Panc1 (cell line): ENCODE data around the gene CDKAL1. TPM values are rescaled to one million over a fixed set of nuclear protein-coding genes. Genes with fewer than 3 reads are reported as not detected.

ENCODE experiments used
- ATAC-seq: fragments of 200-7000 bp; cut with Tn5 transposase; 2 replicates; pipeline ENCODE4 v1.9.1; 2020; ENCODE audit warnings: mild to moderate bottlenecking, moderate library complexity
- BruUV-seq: library from RNA; stranded (reverse); fragments of 400-500 nt; replicated peaks from 2 replicates; lab custom pipeline; 2021; lab: Mats Ljungman, UMichigan
- CTCF ChIA-PET: fragments of 300-600 bp; sonication (Branson Sonifier 250); formaldehyde crosslinking; loops from one replicate; lab custom pipeline; 2022; ENCODE audit warnings: antibody characterized with exemption; lab: Charles Lee
- POLR2A ChIA-PET: fragments of 300-600 bp; sonication (Branson Sonifier 250); formaldehyde crosslinking; loops from one replicate; lab custom pipeline; 2022; ENCODE audit warnings: antibody characterized with exemption; lab: Charles Lee
- DNase-seq: peaks from one replicate; pipeline ENCODE4 v3.0.0-alpha.2; 2010; ENCODE audit warnings: low read depth, low spot score
- H3K27ac ChIP-seq: 2 replicates; pipeline ENCODE4 v1.5.1; 2011; ENCODE audit warnings: mild to moderate bottlenecking, low read length, inconsistent platforms
- H3K27me3 ChIP-seq: fragments of 200-500 bp; sonication (Bioruptor generic); 2 replicates; pipeline ENCODE4 v1.6.0; 2014; ENCODE audit warnings: low read length, inconsistent platforms; ENCODE audit not compliant: control insufficient read depth, insufficient read depth
- H3K36me3 ChIP-seq: fragments of 200-500 bp; sonication (Bioruptor generic); 2 replicates; pipeline ENCODE4 v1.5.1; 2014; ENCODE audit warnings: inconsistent platforms, mild to moderate bottlenecking, low read length, moderate library complexity; ENCODE audit not compliant: control insufficient read depth, insufficient read depth
- H3K4me1 ChIP-seq: 2 replicates; pipeline ENCODE4 v1.5.1; 2011; ENCODE audit warnings: inconsistent platforms, mild to moderate bottlenecking, low read length, moderate library complexity; ENCODE audit not compliant: control insufficient read depth, insufficient read depth
- H3K4me3 ChIP-seq, 2 experiments: 2 replicates each; pipeline ENCODE4 v1.5.1; 2011 to 2012; ENCODE audit warnings: low read depth in 2 of 2, low read length in 2 of 2, mild to moderate bottlenecking in 2 of 2, inconsistent platforms in 1 of 2, moderate library complexity in 1 of 2
- H3K9me3 ChIP-seq: fragments of 200-500 bp; sonication (Bioruptor generic); 2 replicates; pipeline ENCODE4 v1.5.1; 2014; ENCODE audit warnings: low read depth, mild to moderate bottlenecking, inconsistent platforms, low read length, moderate library complexity; ENCODE audit not compliant: control insufficient read depth, insufficient read depth
- POLR2AphosphoS5 ChIP-seq: IDR thresholded peaks from 2 replicates; pipeline ENCODE4 v1.6.1; 2012; ENCODE audit warnings: mild to moderate bottlenecking, low read depth, low read length, moderate library complexity
- SIN3A ChIP-seq: IDR thresholded peaks from 2 replicates; pipeline ENCODE4 v1.6.1; 2012; ENCODE audit warnings: low read depth, mild to moderate bottlenecking, low read length, moderate library complexity, borderline replicate concordance; ENCODE audit not compliant: insufficient read depth
- TCF7L2 ChIP-seq: IDR thresholded peaks from 2 replicates; pipeline ENCODE4 v1.6.1; 2011; ENCODE audit warnings: mild to moderate bottlenecking, low read depth, low read length, inconsistent platforms
- in situ Hi-C: cut with HindIII; loops from 2 replicates; pipeline ENCODE4 v1.10.0; 2016; ENCODE audit warnings: low sequenced_read_pairs, low pct_unique_long_range_greater_than_20kb
- intact Hi-C: fragments of 100-400 bp; cut with micrococcal nuclease; formaldehyde crosslinking; loops from one replicate; pipeline ENCODE4 v1.10.0; 2022; ENCODE audit not compliant: unreplicated experiment
- total RNA-seq: library from RNA; stranded (reverse); gene quantifications from one replicate; pipeline ENCODE4 v1.2.1, GENCODE V29; 2021; ENCODE audit not compliant: unreplicated experiment
- TF ChIP-seq, protein P1 (sequence below), 2 experiments: IDR thresholded peaks; 2 replicates each; pipeline ENCODE4 v1.6.1; 2011 to 2012; ENCODE audit warnings: low read depth in 2 of 2, control low read depth in 1 of 2, low read length in 1 of 2, mild to moderate bottlenecking in 1 of 2, moderate library complexity in 1 of 2; ENCODE audit not compliant: insufficient read depth in 1 of 2
- TF ChIP-seq, protein P2 (sequence below): fragments of 450-650 bp; IDR thresholded peaks from 2 replicates; pipeline ENCODE4 v1.5.1; 2017; ENCODE audit warnings: mild to moderate bottlenecking

Gene CDKAL1
- total RNA-seq, 1 experiment from 2014 or later = 14.5 TPM

DNA sequence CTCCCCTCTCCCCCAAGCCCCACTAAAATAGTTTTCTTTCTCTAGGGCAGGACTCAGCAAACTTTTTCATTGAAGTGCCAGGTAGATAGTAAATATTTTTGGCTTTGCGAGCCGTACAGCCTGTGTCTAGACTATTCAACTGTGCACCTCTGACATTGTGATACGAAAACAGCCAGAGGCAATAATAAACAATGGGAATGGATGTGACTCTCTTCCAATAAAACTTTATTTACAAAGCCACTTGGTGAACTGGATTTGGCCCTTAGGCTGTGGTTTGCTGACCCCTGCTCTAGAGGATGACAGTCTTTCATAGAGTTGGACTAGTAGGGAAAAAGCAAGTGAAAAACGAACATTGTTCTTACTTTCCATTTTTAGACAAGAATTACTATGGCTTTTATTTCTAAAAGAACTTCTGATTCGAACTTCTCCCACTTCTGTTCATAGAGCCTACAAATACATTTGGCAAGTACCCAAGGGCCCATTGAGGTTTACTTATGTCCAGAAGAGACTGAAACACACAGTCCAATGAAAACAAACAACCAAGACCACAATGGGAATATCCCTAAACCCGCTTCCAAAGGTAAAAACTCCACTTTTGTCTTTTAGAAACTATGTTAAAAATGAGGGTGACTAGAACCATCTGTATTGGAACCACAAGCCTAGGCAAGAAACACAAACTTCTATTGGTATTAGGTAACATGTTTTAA lies 46.4 kb upstream of the CDKAL1 start:
- TF ChIP-seq POLR2AphosphoS5 = no peak
- no peak for TF ChIP-seq SIN3A
- TF ChIP-seq TCF7L2 = no peak
- TF ChIP-seq, protein P1, sequence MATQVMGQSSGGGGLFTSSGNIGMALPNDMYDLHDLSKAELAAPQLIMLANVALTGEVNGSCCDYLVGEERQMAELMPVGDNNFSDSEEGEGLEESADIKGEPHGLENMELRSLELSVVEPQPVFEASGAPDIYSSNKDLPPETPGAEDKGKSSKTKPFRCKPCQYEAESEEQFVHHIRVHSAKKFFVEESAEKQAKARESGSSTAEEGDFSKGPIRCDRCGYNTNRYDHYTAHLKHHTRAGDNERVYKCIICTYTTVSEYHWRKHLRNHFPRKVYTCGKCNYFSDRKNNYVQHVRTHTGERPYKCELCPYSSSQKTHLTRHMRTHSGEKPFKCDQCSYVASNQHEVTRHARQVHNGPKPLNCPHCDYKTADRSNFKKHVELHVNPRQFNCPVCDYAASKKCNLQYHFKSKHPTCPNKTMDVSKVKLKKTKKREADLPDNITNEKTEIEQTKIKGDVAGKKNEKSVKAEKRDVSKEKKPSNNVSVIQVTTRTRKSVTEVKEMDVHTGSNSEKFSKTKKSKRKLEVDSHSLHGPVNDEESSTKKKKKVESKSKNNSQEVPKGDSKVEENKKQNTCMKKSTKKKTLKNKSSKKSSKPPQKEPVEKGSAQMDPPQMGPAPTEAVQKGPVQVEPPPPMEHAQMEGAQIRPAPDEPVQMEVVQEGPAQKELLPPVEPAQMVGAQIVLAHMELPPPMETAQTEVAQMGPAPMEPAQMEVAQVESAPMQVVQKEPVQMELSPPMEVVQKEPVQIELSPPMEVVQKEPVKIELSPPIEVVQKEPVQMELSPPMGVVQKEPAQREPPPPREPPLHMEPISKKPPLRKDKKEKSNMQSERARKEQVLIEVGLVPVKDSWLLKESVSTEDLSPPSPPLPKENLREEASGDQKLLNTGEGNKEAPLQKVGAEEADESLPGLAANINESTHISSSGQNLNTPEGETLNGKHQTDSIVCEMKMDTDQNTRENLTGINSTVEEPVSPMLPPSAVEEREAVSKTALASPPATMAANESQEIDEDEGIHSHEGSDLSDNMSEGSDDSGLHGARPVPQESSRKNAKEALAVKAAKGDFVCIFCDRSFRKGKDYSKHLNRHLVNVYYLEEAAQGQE (IDR thresholded peaks at IDR 0.05; ENCODE audit: insufficient read depth in 1 of 2, low read depth in 2 of 2, low read length in 1 of 2) = no peak
- TF ChIP-seq, protein P2, sequence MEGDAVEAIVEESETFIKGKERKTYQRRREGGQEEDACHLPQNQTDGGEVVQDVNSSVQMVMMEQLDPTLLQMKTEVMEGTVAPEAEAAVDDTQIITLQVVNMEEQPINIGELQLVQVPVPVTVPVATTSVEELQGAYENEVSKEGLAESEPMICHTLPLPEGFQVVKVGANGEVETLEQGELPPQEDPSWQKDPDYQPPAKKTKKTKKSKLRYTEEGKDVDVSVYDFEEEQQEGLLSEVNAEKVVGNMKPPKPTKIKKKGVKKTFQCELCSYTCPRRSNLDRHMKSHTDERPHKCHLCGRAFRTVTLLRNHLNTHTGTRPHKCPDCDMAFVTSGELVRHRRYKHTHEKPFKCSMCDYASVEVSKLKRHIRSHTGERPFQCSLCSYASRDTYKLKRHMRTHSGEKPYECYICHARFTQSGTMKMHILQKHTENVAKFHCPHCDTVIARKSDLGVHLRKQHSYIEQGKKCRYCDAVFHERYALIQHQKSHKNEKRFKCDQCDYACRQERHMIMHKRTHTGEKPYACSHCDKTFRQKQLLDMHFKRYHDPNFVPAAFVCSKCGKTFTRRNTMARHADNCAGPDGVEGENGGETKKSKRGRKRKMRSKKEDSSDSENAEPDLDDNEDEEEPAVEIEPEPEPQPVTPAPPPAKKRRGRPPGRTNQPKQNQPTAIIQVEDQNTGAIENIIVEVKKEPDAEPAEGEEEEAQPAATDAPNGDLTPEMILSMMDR = no peak
- ChIA-PET CTCF (no interaction called here), POLR2A (no interaction called here)
- H3K27ac ChIP-seq = no peak overlapping the region
- no peak for ATAC-seq
- intact Hi-C loops = no loop called here
- H3K4me3 ChIP-seq = no peak overlapping the region
- no TSS peak for BruUV-seq
- H3K36me3 ChIP-seq = peaks cover 25% of the 10 kb centered on the region; the same call in 1 of the 2 replicates
- no peaks in the 10 kb centered on the region for H3K4me1 ChIP-seq
- no peaks in the 10 kb centered on the region for H3K27me3 ChIP-seq
- in situ Hi-C loops = no loop called here
- no peak for DNase-seq
- no peaks in the 10 kb centered on the region for H3K9me3 ChIP-seq

DNA sequence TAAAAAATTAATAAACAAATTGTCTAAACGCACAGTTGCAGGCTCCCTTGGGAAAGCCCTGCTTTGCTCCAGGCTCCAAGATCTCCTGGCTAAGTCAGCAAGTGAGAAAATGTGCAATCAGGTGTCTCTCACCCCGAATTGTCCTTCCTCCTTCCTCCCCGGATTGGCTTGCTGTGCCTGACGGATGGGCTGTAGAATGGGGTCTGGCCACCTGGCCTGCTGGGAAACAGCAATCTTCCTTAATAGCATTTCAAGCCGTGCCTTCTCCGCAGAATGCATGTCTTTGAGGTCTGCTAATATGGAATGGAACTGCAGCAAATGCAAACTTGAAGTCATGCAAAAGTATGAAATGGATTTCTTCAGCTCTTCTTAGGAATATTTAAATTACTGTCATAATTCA lies 43.7 kb upstream of the CDKAL1 start:
- no TSS peak for BruUV-seq

More for the DNA sequence above, 43.7 kb upstream of the CDKAL1 start:
- no peak overlapping the region for H3K4me3 ChIP-seq
- no peaks in the 10 kb centered on the region for H3K4me1 ChIP-seq
- POLR2A ChIA-PET = no interaction called here
- H3K27ac ChIP-seq = no peak overlapping the region
- H3K27me3 ChIP-seq = no peaks in the 10 kb centered on the region
- no peak for ATAC-seq
- CTCF ChIA-PET = no interaction called here
- TF ChIP-seq, protein P1 (IDR thresholded peaks at IDR 0.05; ENCODE audit: insufficient read depth in 1 of 2, low read depth in 2 of 2, low read length in 1 of 2) = no peak
- TF ChIP-seq, protein P2 = no peak
- TF ChIP-seq TCF7L2 = no peak
- no peak for TF ChIP-seq POLR2AphosphoS5
- no peak for TF ChIP-seq SIN3A
- no peaks in the 10 kb centered on the region for H3K9me3 ChIP-seq
- in situ Hi-C loops = no loop called here
- peaks cover 21% of the 10 kb centered on the region; the same call in 1 of the 2 replicates for H3K36me3 ChIP-seq
- intact Hi-C loops = no loop called here
- no peak for DNase-seq
